Measurements from ENCODE around the gene ERC1.

The ERC1 gene

GRCh38 chr12:1382151-1382550 lies 391.1 kb downstream of the ERC1 start:
- Histone ChIP-seq H3K9ac (ENCODE audit: low read length) (no peak overlapping the region), H3K4me3 (ENCODE audit: low read length) (no peak overlapping the region), H3K36me3 (ENCODE audit: control insufficient read depth, insufficient read depth, low read length) (no peaks in the 10 kb centered on the region), H3K27me3 (ENCODE audit: control insufficient read depth, insufficient read depth, low read length) (no peaks in the 10 kb centered on the region), H3K4me1 (ENCODE audit: control insufficient read depth, insufficient read depth, low read length) (no peaks in the 10 kb centered on the region), H3K27ac (ENCODE audit: low read depth, low read length) (no peak overlapping the region)

DNA sequence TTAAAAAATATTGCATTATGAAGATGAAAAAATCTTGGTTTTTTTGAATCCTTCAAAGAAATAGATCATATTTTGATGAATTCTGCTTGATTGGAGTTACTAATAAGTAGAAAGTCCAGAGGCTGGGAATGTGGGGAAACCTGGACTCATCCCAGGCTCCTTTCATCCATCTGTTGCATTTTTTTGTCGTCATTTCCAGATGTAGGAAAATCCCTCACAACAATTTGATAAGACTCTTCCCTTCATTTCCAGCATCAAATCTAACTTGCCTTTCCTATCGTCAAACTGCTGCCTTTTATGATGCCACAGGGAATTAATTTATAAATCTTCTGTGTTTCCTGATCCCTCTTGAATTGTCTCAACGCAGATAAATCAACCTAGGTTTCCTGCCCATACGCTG lies 391.8 kb downstream of the ERC1 start:
- no peaks in the 10 kb centered on the region for H3K4me1 ChIP-seq (ENCODE audit: control insufficient read depth, insufficient read depth, low read length)
- no peaks in the 10 kb centered on the region for H3K27me3 ChIP-seq (ENCODE audit: control insufficient read depth, insufficient read depth, low read length)
- no peak overlapping the region for H3K4me3 ChIP-seq (ENCODE audit: low read length)
- no peak overlapping the region for H3K27ac ChIP-seq (ENCODE audit: low read depth, low read length)
- no peak overlapping the region for H3K9ac ChIP-seq (ENCODE audit: low read length)
- H3K36me3 ChIP-seq (ENCODE audit: control insufficient read depth, insufficient read depth, low read length): no peaks in the 10 kb centered on the region

- no peak overlapping the region for H3K4me3 ChIP-seq (ENCODE audit: low read length)
- no peaks in the 10 kb centered on the region for H3K27me3 ChIP-seq (ENCODE audit: control insufficient read depth, insufficient read depth, low read length)
- no peak overlapping the region for H3K9ac ChIP-seq (ENCODE audit: low read length)
- no peak overlapping the region for H3K27ac ChIP-seq (ENCODE audit: low read depth, low read length)
- no peaks in the 10 kb centered on the region for H3K36me3 ChIP-seq (ENCODE audit: control insufficient read depth, insufficient read depth, low read length)
- H3K4me1 ChIP-seq (ENCODE audit: control insufficient read depth, insufficient read depth, low read length): no peaks in the 10 kb centered on the region
Measured at GRCh38 chr12:1383758-1384157, 392.7 kb downstream of the ERC1 start.

GRCh38 chr12:1384910-1385309 lies 393.9 kb downstream of the ERC1 start:
- no peaks in the 10 kb centered on the region for H3K27me3 ChIP-seq (ENCODE audit: control insufficient read depth, insufficient read depth, low read length)
- H3K36me3 ChIP-seq (ENCODE audit: control insufficient read depth, insufficient read depth, low read length): no peaks in the 10 kb centered on the region
- no peak overlapping the region for H3K9ac ChIP-seq (ENCODE audit: low read length)

DNA sequence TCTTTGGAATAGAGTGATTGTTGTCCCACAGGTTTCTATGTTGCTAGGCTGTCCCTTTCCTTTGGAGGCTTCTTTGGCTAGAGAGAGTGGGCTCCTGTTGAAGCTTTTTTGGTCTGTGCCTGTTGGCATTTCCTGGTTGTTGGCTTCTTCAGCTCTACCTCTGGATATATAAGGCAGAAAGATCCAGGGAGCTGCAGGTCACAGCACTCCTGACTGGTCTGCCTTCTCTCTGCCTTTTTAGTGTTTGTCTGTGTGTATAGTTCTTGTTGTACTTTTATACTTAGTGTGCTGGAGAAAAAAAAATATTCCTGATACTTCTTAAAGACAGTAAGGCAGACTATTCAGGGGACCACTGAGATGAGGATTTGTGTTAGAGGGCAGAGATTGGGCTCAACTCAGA lies 400.7 kb downstream of the ERC1 start:
- Histone ChIP-seq H3K9ac (ENCODE audit: low read length) (no peak overlapping the region), H3K36me3 (ENCODE audit: control insufficient read depth, insufficient read depth, low read length) (no peaks in the 10 kb centered on the region), H3K4me3 (ENCODE audit: low read length) (no peak overlapping the region), H3K27me3 (ENCODE audit: control insufficient read depth, insufficient read depth, low read length) (no peaks in the 10 kb centered on the region), H3K27ac (ENCODE audit: low read depth, low read length) (no peak overlapping the region), H3K4me1 (ENCODE audit: control insufficient read depth, insufficient read depth, low read length) (no peaks in the 10 kb centered on the region)

More at GRCh38 chr12:1384910-1385309, 393.9 kb downstream of the ERC1 start:
- H3K4me3 ChIP-seq (ENCODE audit: low read length): no peak overlapping the region
- H3K4me1 ChIP-seq (ENCODE audit: control insufficient read depth, insufficient read depth, low read length): no peaks in the 10 kb centered on the region
- H3K27ac ChIP-seq (ENCODE audit: low read depth, low read length): no peak overlapping the region

GRCh38 chr12:1395421-1395955 lies 404.5 kb downstream of the ERC1 start:
- Histone ChIP-seq H3K27ac (ENCODE audit: low read depth, low read length) (no peak overlapping the region), H3K9ac (ENCODE audit: low read length) (no peak overlapping the region)

DNA sequence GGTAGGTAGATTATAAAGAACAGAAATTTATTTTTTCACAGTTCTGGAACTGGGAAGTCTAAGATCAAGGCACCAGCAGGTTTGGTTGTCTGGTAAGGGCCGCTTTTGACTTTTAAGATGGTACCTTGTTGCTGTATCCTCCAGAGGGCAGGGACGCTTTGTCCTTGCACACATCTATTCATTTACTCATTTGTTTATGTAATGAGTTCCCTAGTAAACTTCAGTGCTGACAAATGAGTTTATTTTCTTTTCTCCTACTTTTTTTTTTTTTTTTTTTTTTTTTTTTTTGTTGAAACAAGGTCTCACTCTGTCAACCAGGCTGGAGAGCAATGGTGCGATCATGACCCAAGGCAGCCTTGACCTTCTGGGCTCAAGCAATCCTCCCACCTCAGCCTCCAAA lies 407.6 kb downstream of the ERC1 start:
- no peaks in the 10 kb centered on the region for H3K36me3 ChIP-seq (ENCODE audit: control insufficient read depth, insufficient read depth, low read length)
- H3K27me3 ChIP-seq (ENCODE audit: control insufficient read depth, insufficient read depth, low read length): no peaks in the 10 kb centered on the region
- no peak overlapping the region for H3K4me3 ChIP-seq (ENCODE audit: low read length)
- no peak overlapping the region for H3K9ac ChIP-seq (ENCODE audit: low read length)
- no peaks in the 10 kb centered on the region for H3K4me1 ChIP-seq (ENCODE audit: control insufficient read depth, insufficient read depth, low read length)
- H3K27ac ChIP-seq (ENCODE audit: low read depth, low read length): no peak overlapping the region

More at GRCh38 chr12:1395421-1395955, 404.5 kb downstream of the ERC1 start:
- Histone ChIP-seq H3K4me1 (ENCODE audit: control insufficient read depth, insufficient read depth, low read length) (no peaks in the 10 kb centered on the region), H3K27me3 (ENCODE audit: control insufficient read depth, insufficient read depth, low read length) (no peaks in the 10 kb centered on the region), H3K36me3 (ENCODE audit: control insufficient read depth, insufficient read depth, low read length) (no peaks in the 10 kb centered on the region), H3K4me3 (ENCODE audit: low read length) (no peak overlapping the region)

DNA sequence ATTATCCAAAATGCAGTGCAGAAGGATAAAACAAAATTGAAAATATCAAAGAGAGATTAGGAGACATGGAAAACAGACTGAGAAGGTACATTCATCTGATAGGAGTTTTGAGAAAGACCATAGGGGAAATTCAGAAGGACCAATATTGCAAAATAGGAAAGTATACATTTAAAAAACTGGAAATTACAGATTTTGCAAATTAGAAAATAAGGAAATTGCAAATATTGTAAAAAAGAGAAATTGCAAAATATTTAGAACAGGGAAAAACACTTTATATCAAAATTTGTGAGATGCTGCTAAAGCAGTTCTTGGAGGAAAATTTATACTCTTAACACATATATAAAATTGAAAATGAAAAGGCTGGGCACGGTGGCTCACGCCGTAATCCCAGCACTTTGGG lies 410.9 kb downstream of the ERC1 start:
- H3K4me3 ChIP-seq (ENCODE audit: low read length): no peak overlapping the region
- no peak overlapping the region for H3K9ac ChIP-seq (ENCODE audit: low read length)
- H3K27ac ChIP-seq (ENCODE audit: low read depth, low read length): no peak overlapping the region
- H3K36me3 ChIP-seq (ENCODE audit: control insufficient read depth, insufficient read depth, low read length): no peaks in the 10 kb centered on the region
- no peaks in the 10 kb centered on the region for H3K4me1 ChIP-seq (ENCODE audit: control insufficient read depth, insufficient read depth, low read length)
- H3K27me3 ChIP-seq (ENCODE audit: control insufficient read depth, insufficient read depth, low read length): no peaks in the 10 kb centered on the region

GRCh38 chr12:1403417-1403816 lies 412.4 kb downstream of the ERC1 start:
- Histone ChIP-seq H3K27ac (ENCODE audit: low read depth, low read length) (no peak overlapping the region), H3K36me3 (ENCODE audit: control insufficient read depth, insufficient read depth, low read length) (no peaks in the 10 kb centered on the region), H3K27me3 (ENCODE audit: control insufficient read depth, insufficient read depth, low read length) (no peaks in the 10 kb centered on the region), H3K4me1 (ENCODE audit: control insufficient read depth, insufficient read depth, low read length) (no peaks in the 10 kb centered on the region), H3K4me3 (ENCODE audit: low read length) (no peak overlapping the region), H3K9ac (ENCODE audit: low read length) (no peak overlapping the region)

DNA sequence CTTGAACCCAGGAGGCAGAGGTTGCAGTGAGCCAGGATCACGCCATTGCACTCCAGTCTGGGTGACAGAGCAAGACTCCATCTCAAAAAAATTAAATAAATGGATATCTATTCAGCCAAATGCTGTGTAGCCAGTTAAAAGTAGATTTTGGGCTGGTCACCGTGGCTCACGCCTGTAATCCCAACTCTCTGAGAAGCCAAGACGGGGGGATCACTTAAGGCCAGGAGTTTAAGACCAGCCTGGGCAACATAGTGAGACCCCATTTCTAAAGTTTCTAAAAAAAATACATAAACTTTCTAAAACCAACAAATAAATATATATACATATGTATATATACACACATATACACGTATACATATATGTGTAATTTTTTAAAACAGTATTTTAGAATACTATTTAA lies 414.6 kb downstream of the ERC1 start:
- Histone ChIP-seq H3K27ac (ENCODE audit: low read depth, low read length) (no peak overlapping the region), H3K4me1 (ENCODE audit: control insufficient read depth, insufficient read depth, low read length) (no peaks in the 10 kb centered on the region), H3K9ac (ENCODE audit: low read length) (no peak overlapping the region), H3K27me3 (ENCODE audit: control insufficient read depth, insufficient read depth, low read length) (no peaks in the 10 kb centered on the region), H3K4me3 (ENCODE audit: low read length) (no peak overlapping the region), H3K36me3 (ENCODE audit: control insufficient read depth, insufficient read depth, low read length) (no peaks in the 10 kb centered on the region)

DNA sequence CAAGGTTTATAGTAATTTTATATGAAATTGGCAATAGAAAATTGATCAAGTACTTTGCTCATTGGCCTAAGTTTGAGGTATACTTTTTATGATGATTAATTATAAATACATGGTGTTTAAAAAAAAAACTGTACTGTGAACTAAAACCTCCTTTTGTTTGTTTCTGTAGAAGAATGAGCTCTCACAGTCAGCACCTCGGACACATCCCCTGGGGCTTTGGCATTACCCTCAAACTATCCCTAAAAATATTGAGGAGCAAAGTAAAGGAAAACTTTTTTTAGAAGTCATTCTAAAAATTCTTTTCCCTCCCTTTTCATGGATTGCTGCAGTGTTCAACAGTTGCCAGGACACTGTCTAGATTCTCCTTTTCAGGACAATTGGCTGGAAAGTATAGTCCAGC lies 419.8 kb downstream of the ERC1 start:
- Histone ChIP-seq H3K4me1 (ENCODE audit: control insufficient read depth, insufficient read depth, low read length) (no peaks in the 10 kb centered on the region), H3K9ac (ENCODE audit: low read length) (no peak overlapping the region), H3K36me3 (ENCODE audit: control insufficient read depth, insufficient read depth, low read length) (no peaks in the 10 kb centered on the region), H3K27me3 (ENCODE audit: control insufficient read depth, insufficient read depth, low read length) (no peaks in the 10 kb centered on the region), H3K4me3 (ENCODE audit: low read length) (no peak overlapping the region), H3K27ac (ENCODE audit: low read depth, low read length) (no peak overlapping the region)

DNA sequence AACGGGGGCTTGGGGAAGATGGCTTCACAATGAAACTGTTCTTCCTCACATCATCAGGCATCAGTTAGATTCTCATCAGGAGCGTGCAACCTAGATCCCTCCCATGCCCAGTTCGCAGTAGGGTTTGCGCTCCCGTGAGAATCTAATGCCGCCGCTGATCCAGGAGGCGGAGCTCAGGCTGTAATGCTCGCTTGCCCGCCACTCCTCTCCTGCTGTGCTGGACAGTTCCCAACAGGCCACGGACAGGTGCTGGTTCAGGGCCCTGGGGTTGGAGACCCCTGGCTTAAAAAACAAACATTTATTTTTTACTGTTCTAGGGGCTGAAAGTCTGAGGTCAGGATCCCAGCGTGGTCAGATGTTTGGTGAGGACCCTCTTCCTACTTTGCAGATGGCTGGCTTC lies 422.9 kb downstream of the ERC1 start:
- Histone ChIP-seq H3K27me3 (ENCODE audit: control insufficient read depth, insufficient read depth, low read length) (no peaks in the 10 kb centered on the region), H3K9ac (ENCODE audit: low read length) (no peak overlapping the region), H3K4me1 (ENCODE audit: control insufficient read depth, insufficient read depth, low read length) (no peaks in the 10 kb centered on the region), H3K36me3 (ENCODE audit: control insufficient read depth, insufficient read depth, low read length) (no peaks in the 10 kb centered on the region), H3K27ac (ENCODE audit: low read depth, low read length) (no peak overlapping the region), H3K4me3 (ENCODE audit: low read length) (no peak overlapping the region)

GRCh38 chr12:1418144-1418543 lies 427.1 kb downstream of the ERC1 start:
- Histone ChIP-seq H3K4me3 (ENCODE audit: low read length) (no peak overlapping the region), H3K36me3 (ENCODE audit: control insufficient read depth, insufficient read depth, low read length) (no peaks in the 10 kb centered on the region), H3K9ac (ENCODE audit: low read length) (no peak overlapping the region), H3K4me1 (ENCODE audit: control insufficient read depth, insufficient read depth, low read length) (no peaks in the 10 kb centered on the region), H3K27me3 (ENCODE audit: control insufficient read depth, insufficient read depth, low read length) (no peaks in the 10 kb centered on the region), H3K27ac (ENCODE audit: low read depth, low read length) (no peak overlapping the region)
